ENCODE results near the gene ZNF692.
"Not testable (repeated sequence)": the region's sequence is repeated elsewhere in the genome, so short reads cannot be mapped to it uniquely, and the experiment has no call there.

ZNF692 gene

DNA sequence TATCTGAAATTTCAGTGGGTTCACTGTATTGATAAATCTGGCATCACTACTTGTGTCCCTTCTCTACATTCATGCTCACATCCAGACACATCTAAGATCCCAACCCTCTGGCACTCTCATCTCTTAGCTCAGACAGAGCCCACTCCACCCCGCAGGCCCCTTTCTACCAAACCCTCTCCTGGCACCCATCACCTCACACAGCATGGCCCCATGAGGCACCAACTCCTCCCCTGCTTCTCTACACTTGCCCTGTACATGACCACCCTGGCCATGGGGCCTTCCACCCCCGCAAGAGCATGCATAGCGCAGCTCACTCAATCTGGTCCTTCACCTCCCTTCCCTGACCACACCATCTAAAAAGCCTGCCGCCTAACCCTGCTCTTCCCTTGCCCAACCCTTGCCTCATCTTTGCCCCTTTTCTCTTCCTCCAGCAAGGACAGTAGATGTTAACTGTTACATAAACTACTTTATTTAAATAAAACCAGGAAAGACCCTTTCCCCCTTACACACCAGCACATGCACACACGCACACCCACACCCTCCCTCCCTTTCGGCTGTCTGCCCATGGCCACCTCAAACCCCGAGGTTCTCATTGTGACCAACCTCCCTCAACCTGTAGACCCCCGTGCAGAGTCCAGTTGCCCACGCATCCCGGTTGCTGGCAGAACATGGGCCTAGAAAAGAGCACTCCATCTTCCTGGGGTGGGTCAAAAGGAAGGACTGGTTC lies 48.7 kb downstream of the ZNF692 start:
- Histone ChIP-seq H3K9me3 (ENCODE audit: control insufficient read depth, insufficient read depth, low read length) (no peaks in the 10 kb centered on the region), H3K9ac (ENCODE audit: low read depth, low read length) (no peak overlapping the region), H3K36me3 (ENCODE audit: control insufficient read depth, insufficient read depth, low read length) (peaks cover 30% of the 10 kb centered on the region), H3K27me3 (ENCODE audit: control insufficient read depth, insufficient read depth, low read length) (no peaks in the 10 kb centered on the region), H3K4me3 (ENCODE audit: low read depth, low read length) (no peak overlapping the region), H3K4me1 (ENCODE audit: control insufficient read depth, insufficient read depth, low read length) (no peaks in the 10 kb centered on the region)

DNA sequence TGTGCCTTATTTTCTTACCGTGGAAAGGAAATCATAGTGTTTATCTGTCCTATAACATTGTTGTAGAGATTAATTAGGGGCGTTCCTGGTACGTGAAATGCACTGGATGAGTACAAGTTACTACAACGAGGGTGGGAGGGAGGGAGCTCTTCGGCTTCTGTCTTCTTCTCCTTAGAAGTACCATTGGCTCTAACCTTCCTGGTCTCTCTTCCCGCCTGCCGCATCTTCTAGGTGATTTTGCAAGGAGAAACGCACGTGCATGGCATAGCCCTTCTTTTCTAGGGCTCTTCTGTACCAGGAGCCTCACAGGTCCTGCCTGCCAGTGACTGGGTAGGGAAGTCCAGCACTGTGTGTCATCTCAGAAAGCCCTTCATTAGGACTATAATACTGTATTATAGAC lies 50.0 kb downstream of the ZNF692 start:
- Histone ChIP-seq H3K9me3 (ENCODE audit: control insufficient read depth, insufficient read depth, low read length) (no peaks in the 10 kb centered on the region), H3K27me3 (ENCODE audit: control insufficient read depth, insufficient read depth, low read length) (no peaks in the 10 kb centered on the region), H3K36me3 (ENCODE audit: control insufficient read depth, insufficient read depth, low read length) (peaks cover 26% of the 10 kb centered on the region), H3K4me3 (ENCODE audit: low read depth, low read length) (no peak overlapping the region), H3K9ac (ENCODE audit: low read depth, low read length) (no peak overlapping the region), H3K4me1 (ENCODE audit: control insufficient read depth, insufficient read depth, low read length) (no peaks in the 10 kb centered on the region)

DNA sequence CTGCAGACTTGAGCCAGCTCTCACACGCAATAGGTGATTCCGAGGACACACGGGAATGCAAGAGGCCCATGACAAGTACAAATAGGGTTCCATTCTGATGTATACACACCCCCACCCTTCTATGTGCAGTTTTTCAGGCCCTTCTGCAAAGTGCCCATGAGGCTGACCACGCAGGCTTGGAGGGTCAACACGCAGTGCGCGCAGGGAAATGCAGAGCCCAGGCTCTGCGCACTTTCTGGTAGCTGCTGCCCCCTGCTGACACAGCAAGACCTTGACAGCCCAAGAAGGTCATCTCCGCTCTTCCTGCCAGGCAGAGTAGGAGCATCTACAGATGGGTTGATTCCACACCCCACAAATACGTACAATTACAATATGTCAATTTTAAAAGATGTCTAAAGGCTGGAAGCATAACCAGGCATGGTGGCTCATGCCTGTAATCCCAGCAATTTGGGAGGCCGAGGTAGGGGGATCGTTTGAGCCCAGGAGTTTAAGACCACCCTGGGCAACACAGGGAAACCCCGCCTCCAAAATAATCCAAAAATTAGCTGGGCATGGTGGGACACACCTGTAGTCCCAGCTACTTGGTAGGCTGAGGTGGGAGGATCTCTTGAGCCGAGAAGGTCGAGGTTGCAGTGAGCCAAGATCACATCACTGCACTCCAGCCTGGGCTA lies 51.7 kb downstream of the ZNF692 start:
- H3K4me3 ChIP-seq (ENCODE audit: low read depth, low read length): no peak overlapping the region
- peaks cover 14% of the 10 kb centered on the region for H3K36me3 ChIP-seq (ENCODE audit: control insufficient read depth, insufficient read depth, low read length)
- H3K4me1 ChIP-seq (ENCODE audit: control insufficient read depth, insufficient read depth, low read length): no peaks in the 10 kb centered on the region
- peaks cover 6% of the 10 kb centered on the region for H3K9me3 ChIP-seq (ENCODE audit: control insufficient read depth, insufficient read depth, low read length)
- no peak overlapping the region for H3K9ac ChIP-seq (ENCODE audit: low read depth, low read length)
- H3K27me3 ChIP-seq (ENCODE audit: control insufficient read depth, insufficient read depth, low read length): no peaks in the 10 kb centered on the region

DNA sequence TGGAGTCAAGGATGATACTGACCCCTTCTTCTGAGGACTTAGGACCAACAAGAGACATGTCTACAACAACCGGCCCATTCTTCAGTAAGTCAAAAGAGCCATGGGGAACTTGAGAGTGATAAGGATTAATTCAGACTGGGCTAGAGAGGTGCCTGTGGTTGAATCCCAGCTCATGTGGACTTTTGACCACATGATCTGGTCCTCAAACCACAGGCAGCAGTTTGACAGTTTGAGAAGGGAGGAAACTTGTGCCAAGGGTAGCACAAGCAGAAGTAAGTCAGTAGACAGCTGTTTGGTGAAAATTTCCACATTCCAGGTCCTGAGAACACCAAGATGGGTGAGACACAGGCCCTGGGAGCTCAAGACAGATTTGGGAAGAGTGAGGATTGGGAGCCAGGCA lies 53.0 kb downstream of the ZNF692 start:
- Histone ChIP-seq H3K36me3 (ENCODE audit: control insufficient read depth, insufficient read depth, low read length) (peaks cover under 1% of the 10 kb centered on the region), H3K4me3 (ENCODE audit: low read depth, low read length) (no peak overlapping the region), H3K9me3 (ENCODE audit: control insufficient read depth, insufficient read depth, low read length) (peaks cover 9% of the 10 kb centered on the region), H3K27me3 (ENCODE audit: control insufficient read depth, insufficient read depth, low read length) (no peaks in the 10 kb centered on the region), H3K9ac (ENCODE audit: low read depth, low read length) (no peak overlapping the region), H3K4me1 (ENCODE audit: control insufficient read depth, insufficient read depth, low read length) (no peaks in the 10 kb centered on the region)

DNA sequence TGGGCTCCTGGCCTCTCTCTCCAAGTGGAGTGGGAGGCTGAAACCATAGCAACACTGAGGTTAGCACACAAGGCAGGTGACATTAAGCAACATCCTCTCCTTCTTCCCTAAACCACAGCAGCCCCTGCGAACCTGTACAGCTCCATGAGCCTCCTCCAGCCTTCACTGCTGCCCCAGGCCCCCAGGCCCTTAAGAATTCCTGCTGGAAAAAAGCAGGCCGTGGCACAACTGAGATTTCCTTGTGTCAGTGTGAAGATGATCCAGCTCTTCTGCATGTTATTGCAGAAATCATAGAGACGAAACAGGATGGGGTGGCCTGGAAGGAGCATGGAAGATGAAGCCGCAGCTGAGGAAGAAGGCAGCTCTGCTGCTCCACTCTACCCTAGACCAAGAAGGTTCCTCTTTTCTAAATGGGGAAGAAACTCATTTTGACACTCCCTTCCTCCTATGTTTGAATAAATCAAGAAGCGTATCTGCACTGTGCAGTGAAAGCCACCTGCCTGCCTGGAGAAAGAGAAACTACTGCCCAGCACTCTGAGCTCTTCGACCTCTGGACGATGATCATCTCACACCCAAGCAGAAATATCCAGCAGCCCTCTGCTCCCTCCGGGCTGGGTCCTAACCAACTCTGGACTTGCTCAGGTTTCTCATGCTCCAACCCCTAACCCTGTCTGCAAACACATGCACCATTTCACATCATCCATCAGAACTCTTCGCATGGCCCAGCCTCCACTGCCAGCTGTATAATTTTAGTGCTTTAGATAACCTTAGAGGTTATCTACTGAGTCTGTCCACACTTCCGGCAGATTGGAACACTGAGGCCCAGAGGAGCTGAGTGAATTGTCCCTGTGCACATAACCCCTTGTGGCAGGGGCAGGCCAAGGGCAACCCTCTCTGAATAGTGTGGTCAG lies 53.9 kb downstream of the ZNF692 start:
- no peaks in the 10 kb centered on the region for H3K4me1 ChIP-seq (ENCODE audit: control insufficient read depth, insufficient read depth, low read length)
- peaks cover 9% of the 10 kb centered on the region for H3K9me3 ChIP-seq (ENCODE audit: control insufficient read depth, insufficient read depth, low read length)
- no peaks in the 10 kb centered on the region for H3K27me3 ChIP-seq (ENCODE audit: control insufficient read depth, insufficient read depth, low read length)
- H3K4me3 ChIP-seq (ENCODE audit: low read depth, low read length): no peak overlapping the region
- H3K9ac ChIP-seq (ENCODE audit: low read depth, low read length): no peak overlapping the region
- H3K36me3 ChIP-seq (ENCODE audit: control insufficient read depth, insufficient read depth, low read length): no peaks in the 10 kb centered on the region

DNA sequence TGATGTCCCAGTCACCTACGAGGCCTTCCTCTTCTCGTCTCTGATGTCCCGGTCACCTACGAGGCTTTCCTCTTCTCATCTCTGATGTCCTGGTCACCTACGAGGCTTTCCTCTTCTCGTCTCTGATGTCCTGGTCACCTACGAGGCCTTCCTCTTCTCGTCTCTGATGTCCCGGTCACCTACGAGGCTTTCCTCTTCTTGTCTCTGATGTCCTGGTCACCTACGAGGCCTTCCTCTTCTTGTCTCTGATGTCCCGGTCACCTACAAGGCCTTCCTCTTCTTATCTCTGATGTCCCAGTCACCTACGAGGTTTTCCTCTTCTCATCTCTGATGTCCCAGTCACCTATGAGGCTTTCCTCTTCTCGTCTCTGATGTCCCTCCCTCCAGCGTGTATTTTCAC lies 55.4 kb downstream of the ZNF692 start:
- not testable (repeated sequence) for H3K9me3 ChIP-seq (ENCODE audit: control insufficient read depth, insufficient read depth, low read length); H3K9ac ChIP-seq (ENCODE audit: low read depth, low read length); H3K36me3 ChIP-seq (ENCODE audit: control insufficient read depth, insufficient read depth, low read length); H3K4me3 ChIP-seq (ENCODE audit: low read depth, low read length); H3K4me1 ChIP-seq (ENCODE audit: control insufficient read depth, insufficient read depth, low read length); H3K27me3 ChIP-seq (ENCODE audit: control insufficient read depth, insufficient read depth, low read length)

DNA sequence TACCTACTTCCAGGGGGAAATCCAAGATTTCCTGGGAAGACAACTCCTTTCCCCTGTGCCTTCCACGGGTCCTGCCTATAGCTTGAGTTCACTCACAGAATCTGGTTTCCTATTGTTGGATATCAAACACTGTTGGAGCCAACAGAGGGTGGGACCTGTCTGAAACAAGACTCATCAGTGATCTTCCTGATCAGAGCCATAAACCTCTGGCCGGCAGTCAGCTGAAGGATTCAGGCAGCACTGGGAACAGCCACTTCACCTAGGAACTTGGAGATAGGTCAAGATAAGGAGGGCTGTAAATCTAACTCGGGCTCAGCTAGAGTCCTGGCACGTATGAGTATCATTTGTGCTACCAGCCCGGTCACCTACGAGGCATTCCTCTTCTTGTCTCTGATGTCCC lies 56.4 kb downstream of the ZNF692 start:
- no peak overlapping the region for H3K4me3 ChIP-seq (ENCODE audit: low read depth, low read length)
- H3K9me3 ChIP-seq (ENCODE audit: control insufficient read depth, insufficient read depth, low read length): peaks cover 9% of the 10 kb centered on the region
- H3K36me3 ChIP-seq (ENCODE audit: control insufficient read depth, insufficient read depth, low read length): no peaks in the 10 kb centered on the region
- H3K9ac ChIP-seq (ENCODE audit: low read depth, low read length): no peak overlapping the region
- no peaks in the 10 kb centered on the region for H3K27me3 ChIP-seq (ENCODE audit: control insufficient read depth, insufficient read depth, low read length)
- no peaks in the 10 kb centered on the region for H3K4me1 ChIP-seq (ENCODE audit: control insufficient read depth, insufficient read depth, low read length)

DNA sequence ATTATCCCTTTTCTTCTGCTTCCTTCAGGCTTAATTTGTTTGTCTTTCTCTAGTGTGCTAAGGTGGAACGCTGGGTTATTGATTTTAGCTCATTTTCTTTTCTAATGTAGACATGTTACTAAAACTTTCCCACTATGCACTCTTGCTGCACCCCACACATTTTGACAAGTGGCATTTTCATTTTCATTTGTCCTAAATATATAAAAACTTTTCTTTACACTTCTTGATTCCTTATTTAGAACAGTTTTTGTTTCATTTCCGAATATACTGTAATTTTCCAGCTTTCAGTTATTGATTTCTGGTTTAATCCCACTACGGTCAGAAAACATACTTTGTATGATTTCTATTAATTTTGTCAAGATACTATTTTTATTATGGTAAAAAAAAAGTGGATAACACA lies 58.4 kb downstream of the ZNF692 start:
- no peaks in the 10 kb centered on the region for H3K36me3 ChIP-seq (ENCODE audit: control insufficient read depth, insufficient read depth, low read length)
- H3K9ac ChIP-seq (ENCODE audit: low read depth, low read length): no peak overlapping the region
- H3K27me3 ChIP-seq (ENCODE audit: control insufficient read depth, insufficient read depth, low read length): no peaks in the 10 kb centered on the region
- H3K4me1 ChIP-seq (ENCODE audit: control insufficient read depth, insufficient read depth, low read length): no peaks in the 10 kb centered on the region
- no peak overlapping the region for H3K4me3 ChIP-seq (ENCODE audit: low read depth, low read length)
- peaks cover 9% of the 10 kb centered on the region for H3K9me3 ChIP-seq (ENCODE audit: control insufficient read depth, insufficient read depth, low read length)
